ENCODE data around the gene RNF130. TPM values are rescaled to one million over a fixed set of nuclear protein-coding genes. Genes with fewer than 3 reads are reported as not detected.

The RNF130 gene
- total RNA-seq, 4 donors from 2014 or later, result 55.0 to 121 (median 69.4) TPM

GRCh38 chr5:180102636-180103035 lies 31.1 kb upstream of the RNF130 start:
- H3K4me3 ChIP-seq (replicated peaks in 1 of 3), result no peak overlapping the region

DNA sequence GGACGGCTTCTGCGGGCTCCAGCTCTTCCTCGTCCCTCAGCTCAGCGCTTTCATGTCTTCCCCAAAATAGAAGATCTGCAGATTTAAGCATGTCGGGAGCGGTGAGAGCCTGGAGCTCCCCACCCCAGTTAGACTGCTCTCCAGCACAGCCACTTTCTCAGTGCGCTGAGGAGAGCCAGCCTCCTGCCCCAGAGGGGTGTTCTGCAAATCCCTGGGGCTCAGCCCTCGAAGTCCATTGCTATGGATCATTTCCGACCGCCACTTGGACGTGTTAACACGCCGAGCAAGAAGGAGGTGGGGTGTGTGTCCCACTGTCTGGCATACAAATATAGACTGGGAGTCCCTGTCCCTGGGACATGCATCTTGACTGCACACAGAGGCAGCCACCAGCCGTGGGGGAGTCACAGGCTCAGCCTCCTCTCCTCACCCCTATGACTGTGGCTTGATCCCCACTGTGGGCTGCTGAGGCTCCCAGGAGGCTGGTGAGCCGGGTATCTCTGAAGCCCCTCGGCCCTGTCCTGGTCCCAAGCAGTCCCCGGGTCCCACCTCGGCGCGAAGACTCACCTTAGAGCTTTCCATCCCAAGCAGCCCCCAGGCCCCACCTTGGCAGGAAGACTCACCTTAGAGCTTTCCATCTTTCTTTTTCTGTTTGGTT lies 30.0 kb upstream of the RNF130 start:
- no peak for TF ChIP-seq POLR2A (IDR thresholded peaks at IDR 0.05)
- TF ChIP-seq CTCF (IDR thresholded peaks at IDR 0.05), result no peak
- 92% methylated on average over 19 to 20 of the region's 20 CpGs for WGBS, 2 donors
- Histone ChIP-seq H3K9me3 (no peaks in the 10 kb centered on the region), H3K4me1 (no peaks in the 10 kb centered on the region), H3K27ac (no peak overlapping the region), H3K27me3 (no peaks in the 10 kb centered on the region), H3K36me3 (no peaks in the 10 kb centered on the region), H3K4me3 (replicated peaks in 1 of 3) (no peak overlapping the region)
- no peak for DNase-seq
- intact Hi-C loops (cut with DNase I), result no loop called here

More at GRCh38 chr5:180102636-180103035, 31.1 kb upstream of the RNF130 start:
- 83 to 87% methylated on average over 9 of the region's 9 CpGs for WGBS, 2 donors
- H3K9me3 ChIP-seq, result no peaks in the 10 kb centered on the region
- DNase-seq, result no peak
- intact Hi-C loops (cut with DNase I), result no loop called here
- H3K27ac ChIP-seq, result no peak overlapping the region
- H3K36me3 ChIP-seq, result no peaks in the 10 kb centered on the region
- H3K27me3 ChIP-seq, result no peaks in the 10 kb centered on the region
- TF ChIP-seq POLR2A (IDR thresholded peaks at IDR 0.05), result no peak
- no peak for TF ChIP-seq CTCF (IDR thresholded peaks at IDR 0.05)
- no peaks in the 10 kb centered on the region for H3K4me1 ChIP-seq

- no peaks in the 10 kb centered on the region for H3K27me3 ChIP-seq
- H3K36me3 ChIP-seq, result no peaks in the 10 kb centered on the region
- H3K4me3 ChIP-seq (replicated peaks in 1 of 3), result no peak overlapping the region
- H3K27ac ChIP-seq, result no peak overlapping the region
- H3K4me1 ChIP-seq, result no peaks in the 10 kb centered on the region
- TF ChIP-seq POLR2A (IDR thresholded peaks at IDR 0.05) (no peak), CTCF (IDR thresholded peaks at IDR 0.05) (no peak)
- no peaks in the 10 kb centered on the region for H3K9me3 ChIP-seq
- WGBS, 2 donors, result 80 to 90% methylated on average over 25 to 29 of the region's 29 CpGs
- DNase-seq, result no peak
- intact Hi-C loops (cut with DNase I), result no loop called here
These were observed 29.3 kb upstream of the RNF130 start for GRCh38 chr5:180100621-180101450.

DNA sequence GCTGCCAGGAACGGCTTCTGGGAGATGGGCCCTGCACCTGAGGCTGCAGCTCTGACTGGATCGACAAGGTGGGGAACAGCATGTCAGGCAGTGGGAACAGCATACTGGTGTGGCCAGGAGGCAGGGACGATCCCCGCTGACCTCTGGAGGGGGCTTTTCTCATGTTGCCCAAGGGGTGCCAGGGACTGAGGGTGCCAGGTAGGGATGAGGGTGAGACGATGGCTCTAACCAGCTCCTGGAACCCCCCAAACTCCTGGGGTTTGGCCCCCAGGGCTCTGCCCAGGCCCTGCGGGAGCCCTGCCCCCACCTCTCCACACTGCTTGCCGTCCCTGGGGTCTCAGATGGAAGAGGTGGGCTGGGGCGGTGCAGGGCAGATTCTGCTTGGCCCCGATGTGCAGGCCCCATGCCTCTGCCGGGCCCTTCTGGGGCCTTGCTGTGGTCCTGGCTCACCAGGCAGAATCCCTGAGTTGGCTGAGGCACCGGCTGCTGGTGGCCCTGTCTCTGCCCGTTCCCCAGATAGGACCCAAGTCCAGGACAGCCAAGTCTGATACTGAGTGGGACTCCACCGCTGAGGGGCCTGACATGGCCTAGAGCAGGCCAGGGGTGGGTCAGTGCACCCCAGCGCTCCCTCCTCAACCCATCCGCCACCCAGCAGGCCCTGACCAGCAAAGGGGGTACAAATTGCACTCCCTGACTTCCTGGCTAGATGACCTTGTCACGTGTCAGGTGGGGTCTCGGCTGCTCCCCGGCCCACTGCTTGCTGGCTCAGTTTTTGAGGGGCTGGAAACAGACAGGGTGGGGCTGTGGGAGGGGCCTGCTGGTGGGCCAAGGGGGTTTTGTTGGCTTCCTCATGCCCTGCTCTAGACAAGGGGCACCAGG lies 28.4 kb upstream of the RNF130 start:
- no peaks in the 10 kb centered on the region for H3K4me1 ChIP-seq
- no peaks in the 10 kb centered on the region for H3K9me3 ChIP-seq
- no peaks in the 10 kb centered on the region for H3K27me3 ChIP-seq
- no peak overlapping the region for H3K4me3 ChIP-seq (replicated peaks in 1 of 3)
- no peak for DNase-seq
- WGBS, 2 donors, result 80 to 87% methylated on average over 8 to 13 of the region's 18 CpGs
- H3K36me3 ChIP-seq, result no peaks in the 10 kb centered on the region
- TF ChIP-seq CTCF (IDR thresholded peaks at IDR 0.05) (no peak), POLR2A (IDR thresholded peaks at IDR 0.05) (no peak)
- H3K27ac ChIP-seq, result no peak overlapping the region
- intact Hi-C loops (cut with DNase I), result loop anchor here (10.0 kb wide), 1 partner anchor 115 kb away; no protein-coding TSS in a partner anchor
